Ishikawa (cell line): ENCODE measurements around the gene TNS1.

ENCODE experiments used
- CEBPB ChIP-seq: IDR thresholded peaks from 2 replicates; pipeline ENCODE4 v1.6.1; 2012
- CREB1 ChIP-seq: IDR thresholded peaks from 2 replicates; pipeline ENCODE4 v1.6.1; 2012; ENCODE audit warnings: low read depth
- EGR1 ChIP-seq: IDR thresholded peaks from 2 replicates; pipeline ENCODE4 v1.6.1; 2012
- EP300 ChIP-seq: IDR thresholded peaks from 2 replicates; pipeline ENCODE4 v1.6.1; 2012; ENCODE audit warnings: borderline replicate concordance
- FOXM1 ChIP-seq: IDR thresholded peaks from 2 replicates; pipeline ENCODE4 v1.6.1; 2012; ENCODE audit warnings: low read depth, borderline replicate concordance
- MAX ChIP-seq: IDR thresholded peaks from 2 replicates; pipeline ENCODE4 v1.6.1; 2012
- RAD21 ChIP-seq: IDR thresholded peaks from 2 replicates; pipeline ENCODE4 v1.6.1; 2012; ENCODE audit warnings: low read depth
- REST ChIP-seq: IDR thresholded peaks from 2 replicates; pipeline ENCODE4 v1.6.1; 2012; ENCODE audit warnings: low read depth, mild to moderate bottlenecking
- TAF1 ChIP-seq: IDR thresholded peaks from 2 replicates; pipeline ENCODE4 v1.6.1; 2012; ENCODE audit warnings: low read depth, mild to moderate bottlenecking
- TCF12 ChIP-seq: IDR thresholded peaks from 2 replicates; pipeline ENCODE4 v1.6.1; 2012; ENCODE audit warnings: low read depth
- TEAD4 ChIP-seq: IDR thresholded peaks from 2 replicates; pipeline ENCODE4 v1.6.1; 2012
- USF1 ChIP-seq: IDR thresholded peaks from 2 replicates; pipeline ENCODE4 v1.6.1; 2012
- YY1 ChIP-seq: IDR thresholded peaks from 2 replicates; pipeline ENCODE4 v1.6.1; 2012; ENCODE audit warnings: low read depth
- ZBTB7A ChIP-seq: IDR thresholded peaks from 2 replicates; pipeline ENCODE4 v1.6.1; 2012; ENCODE audit warnings: low read depth

GRCh38 chr2:217935901-217936684 is 66.7 kb downstream of the TNS1 start:
- TF ChIP-seq REST, result no peak
- no peak for TF ChIP-seq CREB1
- TF ChIP-seq EP300, result no peak
- TF ChIP-seq RAD21, result no peak
- TF ChIP-seq CEBPB, result no peak
- no peak for TF ChIP-seq TCF12
- no peak for TF ChIP-seq MAX
- no peak for TF ChIP-seq ZBTB7A
- TF ChIP-seq FOXM1, result no peak
- no peak for TF ChIP-seq USF1
- no peak for TF ChIP-seq YY1
- no peak for TF ChIP-seq EGR1
- TF ChIP-seq TAF1, result no peak
- no peak for TF ChIP-seq TEAD4
